HCEC 1CT (cell line): ENCODE measurements around the gene ZNHIT2.

ENCODE experiments used
- DNase-seq: peaks from one replicate; pipeline ENCODE4 v3.0.0-alpha.2; 2017

The ZNHIT2 gene

DNA sequence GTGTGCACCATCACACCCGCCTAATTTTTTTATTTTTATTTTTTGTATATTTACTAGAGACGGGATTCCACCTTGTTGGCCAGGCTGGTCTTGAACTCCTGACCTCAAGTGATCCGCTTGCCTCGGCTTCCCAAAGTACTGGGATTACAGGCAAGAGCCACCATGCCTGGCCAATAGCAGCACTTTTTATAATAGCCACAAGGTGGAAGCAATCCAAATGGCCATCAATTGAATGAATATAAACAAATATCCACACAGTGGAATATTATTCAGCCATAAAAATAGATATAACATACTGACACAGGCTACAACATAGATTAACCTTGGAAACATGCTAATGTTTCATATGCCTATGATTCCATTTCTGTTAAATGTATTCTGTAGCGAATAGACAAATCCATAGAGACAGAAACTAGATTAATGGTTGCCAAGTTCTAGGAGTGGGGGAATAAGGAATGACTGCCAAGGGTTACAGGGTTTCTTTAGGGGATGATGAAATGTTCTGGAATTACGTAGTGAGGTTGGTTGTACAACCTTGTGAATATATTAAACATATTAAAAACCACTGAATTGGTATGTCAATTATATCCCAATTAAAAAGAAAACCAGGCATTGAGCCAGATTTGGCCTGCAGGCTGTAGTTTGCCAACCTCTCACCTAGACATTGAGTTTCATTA is 16.7 kb downstream of the ZNHIT2 start:
- DNase-seq: no peak

DNA sequence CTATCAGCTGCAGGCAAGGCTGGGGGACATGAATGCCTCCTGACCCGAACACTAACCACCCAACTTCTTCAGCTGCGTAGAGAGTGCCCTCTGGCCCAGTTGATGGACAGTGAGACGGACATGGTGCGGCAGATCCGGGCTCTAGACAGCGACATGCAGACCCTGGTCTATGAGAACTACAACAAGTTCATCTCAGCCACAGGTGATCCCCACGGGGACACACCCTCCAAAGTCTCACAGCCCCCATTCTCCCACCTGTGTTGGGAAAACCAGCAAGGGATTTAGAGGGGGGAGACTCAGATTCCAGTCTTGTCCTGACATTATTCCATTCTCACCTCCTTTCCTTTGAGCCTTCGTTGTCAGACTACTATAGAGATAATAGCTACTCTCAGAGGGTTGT is 20.6 kb downstream of the ZNHIT2 start:
- no peak for DNase-seq

DNA sequence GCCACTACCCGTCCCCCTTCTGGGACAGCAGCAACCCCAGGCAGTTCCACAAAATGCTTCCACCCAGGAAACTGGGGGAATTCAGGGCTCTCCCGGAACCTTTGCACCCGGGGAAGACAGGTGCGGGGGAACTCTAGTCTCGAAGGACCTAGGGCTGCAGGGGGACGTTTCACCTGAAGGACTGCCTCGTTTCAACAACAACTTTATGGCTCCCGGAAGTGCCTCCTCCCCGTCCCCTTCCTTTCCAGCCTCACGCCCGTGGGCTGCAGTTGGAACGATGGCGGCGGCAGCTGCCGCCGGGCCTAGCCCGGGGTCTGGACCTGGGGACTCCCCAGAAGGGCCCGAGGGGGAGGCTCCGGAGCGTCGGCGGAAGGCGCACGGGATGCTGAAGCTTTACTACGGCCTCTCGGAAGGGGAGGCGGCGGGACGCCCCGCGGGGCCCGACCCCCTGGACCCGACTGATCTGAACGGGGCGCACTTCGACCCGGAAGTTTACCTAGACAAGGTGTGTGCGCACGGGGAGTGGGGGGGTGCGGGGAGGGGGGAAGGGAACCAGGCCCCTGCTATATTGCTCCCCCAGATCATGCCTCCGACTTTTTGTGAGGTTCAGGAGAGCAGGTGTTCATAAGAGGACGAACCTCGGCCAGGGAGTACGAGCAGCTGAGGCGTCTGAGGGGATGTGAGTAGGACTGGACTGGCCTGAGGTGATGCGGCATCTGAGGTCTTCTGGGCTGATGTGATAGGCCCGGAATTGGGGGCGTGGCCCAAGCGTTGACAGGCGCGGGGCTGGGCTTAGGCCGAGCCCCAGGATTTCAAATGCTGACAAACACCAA is 21.3 kb downstream of the ZNHIT2 start, which contains the start of gene VPS51:
Gene VPS51 (plus strand): TSS at position 241 of the 833 bp plus-strand sequence. CDS start 37 bp downstream, at position 278.
- DNase-seq: peak; percentile 87

DNA sequence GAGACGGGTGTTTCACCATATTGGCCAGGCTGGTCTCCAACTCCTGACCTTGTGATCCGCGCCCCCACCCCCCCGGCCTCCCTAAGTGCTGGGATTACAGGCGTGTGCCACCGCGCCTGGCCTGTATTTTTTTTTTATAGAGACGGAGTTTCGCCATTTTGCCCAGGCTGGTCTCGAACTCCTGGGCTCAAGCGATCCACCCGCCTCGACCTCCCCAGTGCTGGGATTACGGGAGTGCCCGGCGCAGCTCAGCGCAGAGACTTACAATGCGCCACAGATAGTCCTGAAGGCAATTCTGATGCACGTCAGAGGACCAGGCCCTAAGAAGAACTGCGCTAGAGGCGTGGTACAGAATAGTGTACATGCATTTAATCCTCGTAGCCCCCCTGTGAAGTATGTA is 22.1 kb downstream of the ZNHIT2 start:
- no peak for DNase-seq

DNA sequence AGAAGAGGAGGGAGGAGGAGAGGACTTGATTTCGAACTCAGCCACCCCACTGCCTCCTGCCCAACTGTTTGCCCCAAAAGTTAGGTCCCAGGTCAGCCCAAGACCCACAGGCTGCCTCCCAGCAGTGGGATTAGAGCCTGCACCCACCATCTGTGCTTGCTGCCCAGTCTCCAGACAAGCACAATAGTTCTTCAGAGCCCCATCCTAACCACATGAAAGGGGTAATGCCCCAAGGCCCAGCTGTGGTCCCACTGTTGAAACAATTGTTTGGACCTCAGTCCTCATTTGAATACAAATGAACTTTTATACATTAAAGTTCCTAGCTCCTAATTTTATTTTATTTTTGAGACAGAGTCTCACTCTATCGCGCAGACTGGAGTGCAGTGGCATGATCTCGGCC is 26.9 kb downstream of the ZNHIT2 start:
- no peak for DNase-seq

DNA sequence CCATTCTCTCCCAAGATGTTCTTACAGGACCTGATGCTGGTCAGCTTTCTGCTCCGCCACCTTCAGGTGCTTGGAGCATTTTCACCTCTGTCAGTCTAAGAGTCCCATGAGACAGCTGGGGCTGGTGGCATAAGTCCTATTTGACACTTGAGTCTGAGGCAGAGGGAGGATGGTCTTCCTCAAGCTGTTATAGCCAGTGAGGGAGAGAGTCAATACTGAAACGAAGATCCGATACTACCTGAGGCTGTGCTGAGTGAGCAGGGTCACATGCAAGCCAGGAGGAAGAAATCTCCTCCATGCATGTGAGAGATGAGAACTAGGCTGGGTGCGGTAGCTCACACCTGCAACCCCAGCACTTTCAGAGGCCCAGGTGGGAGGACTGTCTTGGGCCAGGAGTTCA is 27.9 kb downstream of the ZNHIT2 start:
- no peak for DNase-seq

DNA sequence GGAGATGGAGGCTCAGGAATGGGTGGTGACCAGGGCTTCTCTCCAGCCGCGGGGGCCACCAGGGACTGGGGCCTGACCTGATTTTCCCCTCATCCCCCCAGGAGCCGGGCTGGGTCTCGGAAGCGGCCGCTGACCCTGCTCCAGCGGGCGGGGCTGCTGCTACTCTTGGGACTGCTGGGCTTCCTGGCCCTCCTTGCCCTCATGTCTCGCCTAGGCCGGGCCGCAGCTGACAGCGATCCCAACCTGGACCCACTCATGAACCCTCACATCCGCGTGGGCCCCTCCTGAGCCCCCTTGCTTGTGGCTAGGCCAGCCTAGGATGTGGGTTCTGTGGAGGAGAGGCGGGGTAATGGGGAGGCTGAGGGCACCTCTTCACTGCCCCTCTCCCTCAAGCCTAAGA is 29.7 kb downstream of the ZNHIT2 start:
- no peak for DNase-seq

DNA sequence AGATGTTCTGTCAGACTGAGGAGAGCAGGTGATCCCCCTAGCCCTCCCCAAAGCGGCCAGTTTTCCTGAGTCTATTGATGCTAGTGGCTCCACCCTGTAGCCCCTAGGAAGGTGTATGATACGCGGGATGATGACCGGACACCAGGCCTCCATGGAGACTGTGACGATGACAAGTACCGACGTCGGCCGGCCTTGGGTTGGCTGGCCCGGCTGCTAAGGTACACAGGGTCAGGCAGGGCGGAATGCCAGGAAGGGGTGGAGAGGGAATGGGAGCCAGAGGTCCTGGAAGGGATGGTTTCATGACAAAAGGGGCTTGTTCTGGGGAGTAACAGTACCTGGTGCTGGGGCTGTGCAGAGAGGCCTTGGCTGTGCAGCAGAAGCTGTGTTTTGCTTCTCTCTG is 30.3 kb downstream of the ZNHIT2 start:
- no peak for DNase-seq

DNA sequence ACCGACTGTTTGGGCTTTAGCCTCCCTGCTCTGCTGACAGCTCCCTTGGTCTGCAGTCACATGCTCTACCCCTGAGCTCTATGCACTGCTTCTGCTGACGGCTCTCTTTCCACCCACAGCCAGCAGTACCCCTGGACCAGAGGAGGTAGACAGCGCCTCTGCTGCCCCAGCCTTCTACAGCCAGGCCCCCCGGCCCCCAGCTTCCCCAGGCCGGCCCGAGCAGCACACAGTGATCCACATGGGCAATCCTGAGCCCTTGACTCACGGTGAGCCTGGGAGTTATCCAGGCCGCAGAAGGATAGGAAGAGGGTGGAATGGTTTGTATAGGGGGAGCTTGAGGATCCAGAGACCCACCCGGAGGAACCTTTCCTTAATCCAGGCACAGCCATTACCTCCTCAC is 30.7 kb downstream of the ZNHIT2 start:
- no peak for DNase-seq

DNA sequence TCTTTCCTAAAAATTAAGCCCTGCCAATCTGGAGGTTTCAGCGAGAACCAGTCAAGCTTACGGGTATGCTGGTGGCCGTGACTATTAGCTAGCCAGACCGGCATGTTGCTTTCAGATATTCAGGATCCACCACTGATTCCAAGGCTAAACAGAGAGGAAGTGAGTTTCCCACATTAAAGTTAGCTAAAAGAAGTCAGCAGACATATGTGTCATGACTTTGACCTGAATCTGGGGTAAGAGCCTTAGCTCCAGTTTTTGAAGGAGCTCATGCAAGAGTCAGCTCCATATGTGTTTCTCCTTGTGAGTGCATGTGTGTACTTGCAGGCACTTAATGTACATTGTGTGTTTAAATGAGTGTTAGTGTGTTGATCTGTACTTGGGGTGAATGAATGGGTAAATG is 32.1 kb downstream of the ZNHIT2 start:
- DNase-seq: no peak

DNA sequence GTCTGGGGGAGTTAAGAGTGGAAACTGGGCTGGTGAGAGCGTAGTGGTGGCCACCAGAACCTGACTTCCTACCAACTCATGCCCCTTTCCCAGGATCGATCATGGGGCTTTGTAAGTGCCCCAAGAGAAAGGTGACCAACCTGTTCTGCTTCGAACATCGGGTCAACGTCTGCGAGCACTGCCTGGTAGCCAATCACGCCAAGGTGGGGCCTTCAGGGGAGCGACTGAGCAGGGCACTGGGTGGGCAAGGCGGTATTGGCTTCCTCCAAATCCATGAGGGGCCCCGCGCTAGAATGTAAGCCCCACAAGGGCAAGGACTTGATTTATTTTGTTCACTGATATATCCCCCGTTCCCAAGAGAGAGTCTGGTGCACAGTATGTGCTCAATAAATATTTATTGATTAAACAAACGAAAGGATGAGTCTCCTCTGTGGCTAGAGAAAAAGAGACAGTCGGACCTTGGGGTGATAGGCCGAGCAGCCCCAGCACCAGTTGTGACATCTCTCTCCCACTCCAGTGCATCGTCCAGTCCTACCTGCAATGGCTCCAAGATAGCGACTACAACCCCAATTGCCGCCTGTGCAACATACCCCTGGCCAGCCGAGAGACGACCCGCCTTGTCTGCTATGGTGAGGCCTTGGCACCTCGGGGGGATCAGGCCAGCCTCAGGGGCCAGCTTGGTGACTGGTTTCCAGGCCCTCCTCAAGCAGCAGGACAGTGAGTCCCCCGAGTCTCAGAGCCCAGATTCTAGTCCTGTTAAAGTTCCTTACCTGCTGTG is 32.7 kb downstream of the ZNHIT2 start:
- no peak for DNase-seq

DNA sequence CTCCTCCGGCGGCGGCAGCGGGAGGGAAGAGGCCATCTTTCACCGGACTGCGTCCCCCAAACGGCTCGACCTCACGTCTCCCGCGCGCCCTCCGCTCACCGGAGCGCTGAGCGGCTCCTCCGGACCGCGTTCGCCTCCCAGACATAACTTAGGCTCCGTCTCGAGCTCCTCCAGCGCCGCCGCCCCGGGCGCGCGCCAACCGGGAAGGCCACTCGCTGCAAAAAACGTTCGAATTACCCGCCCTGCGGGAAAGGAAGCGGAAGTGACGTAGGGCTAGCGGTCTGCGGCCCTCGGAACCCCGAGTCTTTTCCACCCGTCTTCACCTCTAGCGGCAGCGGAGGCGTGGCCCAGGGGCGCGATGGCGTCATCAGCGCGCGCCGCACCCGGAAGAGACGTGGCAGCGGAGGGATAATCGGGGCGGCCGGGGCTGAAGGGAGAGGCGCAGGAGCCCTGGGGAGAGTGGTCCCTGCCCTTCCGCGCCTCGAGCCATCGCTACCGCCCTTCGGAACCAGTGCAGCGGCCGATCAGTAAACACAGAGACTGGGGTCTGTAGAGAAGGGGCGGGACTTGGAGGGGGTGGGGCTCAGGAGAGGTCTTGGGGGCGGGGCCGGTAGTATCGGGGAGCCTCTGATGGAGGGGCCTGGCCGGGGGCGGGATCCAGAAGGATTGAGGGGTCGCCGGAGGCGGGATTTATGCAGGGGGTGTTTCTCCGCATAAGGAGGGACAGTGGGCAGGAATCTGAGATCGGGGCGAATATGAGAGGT is 33.5 kb downstream of the ZNHIT2 start, which contains the start of the genes CDCA5 and ZFPL1:
Gene CDCA5 (minus strand): TSS at position 207 of the 764 bp plus-strand sequence. CDS start 62 bp downstream, at position 145.
Gene ZFPL1 (plus strand): TSS at position 389 of the 764 bp plus-strand sequence. CDS start 477 bp downstream, outside the sequence.
- peak; percentile 95 for DNase-seq

DNA sequence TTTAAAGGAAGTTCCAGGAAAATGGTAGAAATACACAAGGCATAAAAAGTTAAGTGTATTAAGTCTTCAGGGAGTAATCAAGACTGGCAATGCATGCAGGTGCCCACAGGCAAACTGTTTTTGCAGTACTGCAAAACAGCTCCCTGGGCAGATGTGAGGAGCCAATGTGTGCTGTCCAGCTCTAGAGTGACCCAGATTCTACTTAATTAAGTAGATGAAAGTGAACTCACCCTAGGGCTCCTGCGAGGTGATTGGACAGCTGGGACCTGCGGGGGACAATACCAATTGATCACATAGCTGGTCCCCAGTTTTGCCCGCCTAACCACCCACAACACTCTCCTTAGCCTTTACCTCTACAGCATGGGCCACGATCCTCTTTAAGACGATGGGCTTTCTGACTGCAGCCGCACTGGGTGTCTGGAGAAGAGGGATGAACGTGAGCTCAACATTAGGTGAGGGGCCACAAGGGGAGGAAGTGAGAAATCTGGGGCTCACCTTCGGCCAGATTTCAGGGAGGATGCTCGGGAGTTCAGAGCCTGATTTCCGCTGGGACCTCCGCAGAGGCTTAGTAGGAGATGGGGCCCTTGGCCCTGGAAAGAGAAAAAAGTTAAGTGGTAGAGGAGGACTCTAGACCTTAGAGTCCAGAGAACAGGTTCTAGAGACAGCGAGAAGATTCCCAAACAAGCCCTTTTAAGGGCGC is 34.2 kb downstream of the ZNHIT2 start:
- no peak for DNase-seq

DNA sequence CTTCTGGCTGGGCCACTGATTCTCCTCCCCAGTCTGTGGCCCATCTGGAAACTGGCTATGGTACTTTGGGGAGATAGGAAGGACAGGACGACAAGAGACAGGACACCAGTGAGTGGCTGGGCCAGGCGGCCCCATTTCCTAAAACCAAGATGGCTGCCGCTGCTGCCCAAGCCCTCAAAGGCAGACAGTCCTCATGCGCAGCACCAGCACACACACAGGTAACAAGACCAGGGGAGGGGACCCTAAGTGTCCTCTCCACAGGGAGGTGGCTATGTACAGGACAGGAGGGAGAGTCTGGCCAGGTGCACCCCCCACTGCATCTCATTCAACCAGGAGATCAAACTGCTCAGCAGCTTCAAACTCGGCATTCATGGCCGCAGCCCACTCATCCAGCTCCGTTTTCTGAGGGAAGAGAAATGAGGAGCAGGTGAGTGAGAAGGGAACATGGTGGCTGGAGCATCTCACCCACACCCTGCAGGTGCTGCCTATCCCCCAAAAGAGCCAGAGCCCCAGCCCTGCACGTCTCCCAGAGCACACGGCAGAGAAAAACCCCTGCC is 38.6 kb downstream of the ZNHIT2 start:
- DNase-seq: no peak

DNA sequence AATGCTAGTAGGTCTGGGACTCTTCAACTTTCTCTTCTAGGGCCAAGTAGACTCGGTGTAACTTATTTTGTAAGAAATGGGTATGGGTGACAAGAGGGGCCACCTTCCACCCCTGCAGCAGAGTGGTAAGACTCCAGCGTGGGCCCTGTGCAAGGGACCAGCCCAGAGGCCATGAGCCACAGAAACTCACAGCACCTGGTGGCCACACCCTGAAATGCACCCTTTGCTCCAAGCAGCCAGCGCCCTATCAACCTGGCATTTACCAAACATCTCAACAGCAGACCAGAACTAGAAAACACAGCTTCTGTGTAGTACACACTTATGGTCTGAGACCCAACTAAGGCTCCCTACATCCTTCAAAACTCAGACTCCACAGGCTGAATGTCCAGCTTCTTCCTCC is 39.4 kb downstream of the ZNHIT2 start:
- peak; percentile 27 for DNase-seq

DNA sequence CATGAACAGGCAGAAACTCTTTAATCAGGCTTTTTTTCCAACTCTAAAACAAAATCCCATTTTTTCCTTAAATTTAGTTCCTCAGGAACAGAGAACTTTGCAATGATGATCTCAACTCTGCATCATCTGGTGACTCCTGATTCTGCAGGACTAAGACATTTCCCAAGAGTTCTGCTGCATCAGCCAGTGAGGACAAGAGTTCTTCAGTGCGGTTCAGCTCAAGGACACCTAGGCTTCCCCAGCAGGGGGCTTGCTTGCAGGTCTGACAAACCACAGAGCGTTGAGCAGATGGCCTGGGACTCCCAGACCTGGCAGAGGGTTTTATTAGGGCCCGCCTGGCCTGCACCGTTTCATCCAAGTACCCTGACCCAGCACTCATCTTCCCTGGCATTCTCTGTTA is 40.0 kb downstream of the ZNHIT2 start:
- DNase-seq: peak; percentile 17

DNA sequence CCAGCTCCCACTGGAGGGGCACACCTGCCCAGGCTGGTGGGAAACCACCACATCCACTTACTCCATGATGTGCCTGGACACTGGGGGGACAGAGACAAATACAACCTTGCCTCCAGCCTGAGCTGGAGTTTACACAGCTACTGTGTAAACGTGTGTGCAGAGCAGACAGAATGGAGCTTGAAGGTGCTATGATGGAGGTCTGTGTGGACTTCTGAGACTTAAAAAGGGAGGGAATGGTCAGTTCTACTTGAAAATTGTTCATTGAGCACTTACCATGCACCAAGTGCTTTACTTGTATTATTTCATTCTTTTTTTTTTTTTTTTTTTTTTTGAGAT is 44.9 kb downstream of the ZNHIT2 start:
- DNase-seq: no peak

DNA sequence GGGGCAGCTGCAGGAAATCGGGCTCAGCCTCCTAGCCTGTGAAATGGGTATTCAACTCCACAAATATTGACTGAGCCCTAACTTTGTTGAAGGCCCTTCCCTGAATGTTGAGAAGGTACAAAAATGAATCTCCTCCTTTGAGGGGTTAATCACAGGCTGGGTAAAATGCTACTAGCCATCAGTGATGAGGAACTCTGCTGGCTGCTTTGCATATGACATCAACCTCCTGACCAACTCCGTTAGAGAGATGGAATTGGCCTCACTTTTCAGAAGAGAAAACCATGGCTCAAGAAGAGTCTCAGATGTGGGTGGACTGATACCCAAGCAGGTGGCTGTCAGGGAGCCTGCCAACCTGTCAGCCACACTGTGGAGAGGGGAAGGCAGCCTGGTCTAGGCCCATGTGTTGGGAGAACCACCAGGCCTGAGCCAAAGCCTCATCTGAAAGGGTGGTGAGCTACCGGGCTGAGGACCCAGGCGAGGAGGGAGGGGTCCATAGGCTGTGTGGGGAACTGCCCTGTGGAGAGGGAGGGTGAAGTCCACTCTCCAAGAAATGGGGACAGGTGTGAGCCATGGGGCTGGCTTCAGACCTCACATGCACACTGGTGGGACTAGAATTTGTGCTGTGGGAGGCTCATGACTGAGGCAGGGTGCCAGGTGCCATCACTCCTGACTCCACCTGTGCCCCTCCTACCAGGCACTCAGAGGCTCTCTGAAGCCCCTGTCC is 45.4 kb downstream of the ZNHIT2 start:
- DNase-seq: no peak

DNA sequence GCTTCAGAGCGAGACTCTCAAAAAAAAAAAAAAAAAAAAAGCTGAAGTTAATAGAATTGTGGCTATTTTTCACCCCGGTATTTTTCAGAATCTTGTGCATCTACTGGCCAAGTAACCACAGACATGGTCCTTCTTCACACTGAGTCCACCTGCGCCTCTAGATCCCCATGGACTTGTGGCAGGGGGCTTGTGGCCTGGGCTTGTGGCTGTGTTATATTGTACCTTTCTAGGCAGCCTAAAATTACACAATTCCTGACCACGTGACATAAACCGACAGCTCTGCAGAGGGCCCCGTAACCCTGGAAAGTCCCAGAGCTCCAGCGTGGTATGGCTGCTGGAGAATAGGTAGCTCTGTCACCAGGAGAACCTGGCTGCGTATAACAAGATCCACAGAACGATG is 48.3 kb downstream of the ZNHIT2 start:
- DNase-seq: no peak

DNA sequence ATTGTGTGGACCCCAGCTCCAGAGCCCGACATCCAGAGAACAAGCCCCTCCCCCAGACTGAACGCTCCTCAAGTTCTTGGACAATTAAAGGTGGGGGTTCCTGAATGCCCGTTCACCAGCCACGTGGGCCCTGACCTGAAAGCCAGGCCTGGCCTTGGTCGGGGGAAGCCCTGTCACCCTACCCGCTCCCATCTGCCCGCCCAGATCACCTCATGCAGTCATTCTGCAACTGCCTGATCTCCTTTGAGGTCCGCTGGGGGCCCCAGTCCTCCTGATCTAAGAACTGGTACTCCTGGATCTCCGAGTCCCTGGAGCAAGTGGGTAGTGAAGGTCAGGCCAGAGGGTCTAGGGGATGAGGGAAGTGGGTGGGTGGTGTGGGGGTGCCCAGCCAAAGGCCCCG is 50.1 kb downstream of the ZNHIT2 start:
- no peak for DNase-seq

DNA sequence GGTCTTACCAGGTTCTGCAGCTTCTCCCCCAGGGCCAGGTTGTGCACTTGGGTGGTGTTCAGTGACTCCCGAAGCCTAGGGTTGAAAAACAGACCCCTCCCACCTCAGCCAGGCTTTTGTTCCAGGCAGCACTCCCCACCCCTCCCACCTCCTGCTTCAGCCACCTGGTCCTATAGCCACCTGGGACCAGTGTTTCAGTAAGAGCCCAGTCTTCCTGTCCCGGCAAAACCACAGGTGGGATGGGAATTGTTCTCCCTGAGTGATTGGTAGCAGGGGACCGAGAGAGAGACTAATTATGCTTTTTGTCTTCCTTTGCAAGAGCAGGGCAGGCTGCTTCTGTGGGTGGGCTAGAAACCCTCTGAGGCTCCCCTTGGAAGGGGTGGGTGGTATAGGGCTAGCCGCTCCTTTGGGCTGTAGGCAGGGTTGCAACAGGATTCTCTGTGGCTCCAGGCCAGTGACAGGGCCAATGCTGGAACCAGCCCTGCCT is 50.7 kb downstream of the ZNHIT2 start:
- DNase-seq: no peak
